Measurements from ENCODE around the gene DDAH1. TPM values are rescaled to one million over a fixed set of nuclear protein-coding genes. Genes with fewer than 3 reads are reported as not detected.

The DDAH1 gene
- polyA plus RNA-seq, 2 of the 4 experiments (the other 2 are of a cell fraction): 5.7 to 12.6 TPM

GRCh38 chr1:85376356-85376755 lies 88.6 kb downstream of the DDAH1 start:
- no peak for FAIRE-seq
- Histone ChIP-seq H3K27ac (no peak overlapping the region), H3K4me2 (no peak overlapping the region), H3K4me1 (peaks cover 48% of the 10 kb centered on the region), H3K4me3 (no peak overlapping the region), H3K9me3 (no peaks in the 10 kb centered on the region)
- POLR2A ChIA-PET: no interaction called here
- CTCF ChIA-PET: interaction anchor here (0.6 to 1.2 kb wide), 5 partner anchors 9 to 727 kb away, joined by 3 to 4 read pairs (median 3); no protein-coding TSS in a partner anchor
- TF ChIP-seq PBX3 (IDR thresholded peaks at IDR 0.05): no peak
- TF ChIP-seq HEYL (CRISPR knock-in tag; IDR thresholded peaks at IDR 0.05): no peak
- TF ChIP-seq HOXB5 (CRISPR knock-in tag; IDR thresholded peaks at IDR 0.05): no peak
- TF ChIP-seq MAX (IDR thresholded peaks at IDR 0.05): no peak
- TF ChIP-seq EHMT2 (IDR thresholded peaks at IDR 0.05; ENCODE audit: low read depth): no peak
- no peak for TF ChIP-seq SREBF2 (IDR thresholded peaks at IDR 0.05)
- TF ChIP-seq HES2 (IDR thresholded peaks at IDR 0.05): no peak
- TF ChIP-seq CEBPB (IDR thresholded peaks at IDR 0.05): no peak
- 64% methylated on average over 1 of the region's 1 CpG for WGBS (ENCODE audit: missing lambda C conversion rate)
- no peak for ATAC-seq
- no peak for DNase-seq (ENCODE audit: low read depth in 1 of 2, low spot score in 1 of 2)

GRCh38 chr1:85375493-85375892 lies 89.5 kb downstream of the DDAH1 start:
- DNase-seq (ENCODE audit: low read depth in 1 of 2, low spot score in 1 of 2): no peak
- Histone ChIP-seq H3K4me2 (0 out of 3 replicates have a peak overlapping the region, but pooled peaks have one; percentile 1), H3K4me3 (no peak overlapping the region), H3K9me3 (no peaks in the 10 kb centered on the region), H3K4me1 (peaks cover 55% of the 10 kb centered on the region), H3K27ac (no peak overlapping the region)
- ChIA-PET CTCF (interaction anchor here (1.1 to 1.2 kb wide), 2 partner anchors 15 to 16 kb away, joined by 3 to 4 read pairs; no protein-coding TSS in a partner anchor), POLR2A (no interaction called here)
- 81% methylated on average over 2 of the region's 2 CpGs for WGBS (ENCODE audit: missing lambda C conversion rate)
- TF ChIP-seq ZSCAN20 (CRISPR knock-in tag; IDR thresholded peaks at IDR 0.05) (no peak), RFX5 (IDR thresholded peaks at IDR 0.05) (no peak), FOSB (CRISPR knock-in tag; IDR thresholded peaks at IDR 0.05) (no peak), E2F6 (IDR thresholded peaks at IDR 0.05; ENCODE audit: borderline replicate concordance, low read depth) (no peak), CHD2 (IDR thresholded peaks at IDR 0.05; ENCODE audit: low read length, partially characterized antibody) (no peak), RNF2 (IDR thresholded peaks at IDR 0.05; ENCODE audit: borderline replicate concordance, low read depth) (no peak)
- ATAC-seq: no peak
- FAIRE-seq: no peak

- Histone ChIP-seq H3K9me3 (no peaks in the 10 kb centered on the region), H3K4me3 (no peak overlapping the region), H3K27ac (peak overlapping the region in 1 of 2 experiments; percentile 54; a peak in 3 of 6 replicates), H3K4me2 (peak overlapping the region; percentile 62), H3K4me1 (peaks cover 55% of the 10 kb centered on the region)
- POLR2A ChIA-PET: no interaction called here
- DNase-seq (ENCODE audit: low read depth in 1 of 2, low spot score in 1 of 2) (peak; percentile 21 to 61), FAIRE-seq (no peak), ATAC-seq (peak; percentile 92 to 94)
- CTCF ChIA-PET: interaction anchor here (1.2 to 1.8 kb wide), 3 partner anchors 16 to 318 kb away, joined by 3 to 6 read pairs (median 4); no protein-coding TSS in a partner anchor
- TF ChIP-seq ZFP36 (IDR thresholded peaks at IDR 0.05; ENCODE audit: borderline replicate concordance, partially characterized antibody): no peak
- TF ChIP-seq FOSL2 (IDR thresholded peaks at IDR 0.05): no peak
- TF ChIP-seq FOSL2 (CRISPR knock-in tag; IDR thresholded peaks at IDR 0.05): peak; percentile 52
- no peak for TF ChIP-seq BHLHE40 (IDR thresholded peaks at IDR 0.05; ENCODE audit: low read depth, low read length)
- TF ChIP-seq TP53 (CRISPR knock-in tag; IDR thresholded peaks at IDR 0.05): no peak
- TF ChIP-seq GATA3 (IDR thresholded peaks at IDR 0.05; ENCODE audit: borderline replicate concordance): peak; percentile 30; the same call in 1 of the 2 replicates
- TF ChIP-seq RFX5 (IDR thresholded peaks at IDR 0.05): no peak
- TF ChIP-seq FOXS1 (CRISPR knock-in tag; IDR thresholded peaks at IDR 0.05): no peak
Observed at GRCh38 chr1:85374160-85374559, 90.8 kb downstream of the DDAH1 start.
